ENCODE measurements around the gene ACTMAP.
A peak's percentile ranks its signal among the peaks of the same experiment; 100 is the strongest.
"Not testable (repeated sequence)": the region's sequence is repeated elsewhere in the genome, so short reads cannot be mapped to it uniquely, and the experiment has no call there.

The ACTMAP gene

DNA sequence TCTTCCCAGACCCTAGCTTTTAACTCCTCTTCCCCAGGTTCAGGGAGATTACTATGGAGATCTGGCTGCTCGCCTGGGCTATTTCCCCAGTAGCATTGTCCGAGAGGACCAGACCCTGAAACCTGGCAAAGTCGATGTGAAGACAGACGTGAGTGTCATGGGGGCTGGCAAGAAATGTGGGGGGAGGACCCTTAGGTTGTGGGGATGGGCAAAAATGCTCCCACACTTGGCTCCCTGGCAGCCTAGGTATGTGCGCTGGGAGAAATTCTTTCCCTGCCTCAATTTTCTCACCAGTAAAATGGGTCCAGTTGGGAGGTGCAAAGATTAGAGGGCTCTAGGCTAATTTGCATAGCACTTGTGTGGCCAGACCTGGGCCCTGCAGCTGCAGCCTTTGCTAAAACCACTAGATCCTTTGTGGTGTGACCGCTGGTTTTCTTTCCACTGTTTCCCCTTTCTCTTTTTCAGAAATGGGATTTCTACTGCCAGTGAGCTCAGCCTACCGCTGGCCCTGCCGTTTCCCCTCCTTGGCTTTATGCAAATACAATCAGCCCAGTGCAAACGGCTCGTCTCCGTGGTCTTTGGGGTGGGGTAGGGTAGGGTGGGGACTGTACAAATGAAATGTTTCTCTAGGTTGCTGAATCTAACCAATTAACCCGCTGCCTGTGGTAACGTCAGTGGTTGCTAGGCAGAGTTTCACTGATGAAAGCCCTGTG is 26.8 kb upstream of the ACTMAP start:
- DNase-seq (ENCODE audit: low read depth in 2 of 3, low spot score in 2 of 3): peak; percentile 66 to 75 (median 72)

DNA sequence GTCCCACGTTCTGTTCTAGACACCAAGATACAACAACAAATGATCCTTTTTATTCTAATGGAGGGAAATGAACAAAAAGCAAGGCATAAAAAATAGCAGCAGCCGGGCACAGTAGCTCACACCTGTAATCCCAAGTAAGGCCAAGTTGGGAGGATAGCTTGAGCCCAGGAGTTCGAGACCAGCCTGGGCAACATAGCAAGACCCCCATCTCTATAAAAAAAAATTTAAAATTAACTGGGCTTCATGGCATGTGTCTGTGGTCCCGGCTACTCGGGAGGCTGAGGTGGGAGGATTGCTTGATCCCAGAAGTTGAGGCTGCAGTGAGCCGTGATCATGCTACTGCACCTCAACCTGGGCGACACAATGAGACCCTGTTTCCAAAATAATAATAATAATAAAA is 26.1 kb upstream of the ACTMAP start:
- no peak for DNase-seq (ENCODE audit: low read depth in 2 of 3, low spot score in 2 of 3)

DNA sequence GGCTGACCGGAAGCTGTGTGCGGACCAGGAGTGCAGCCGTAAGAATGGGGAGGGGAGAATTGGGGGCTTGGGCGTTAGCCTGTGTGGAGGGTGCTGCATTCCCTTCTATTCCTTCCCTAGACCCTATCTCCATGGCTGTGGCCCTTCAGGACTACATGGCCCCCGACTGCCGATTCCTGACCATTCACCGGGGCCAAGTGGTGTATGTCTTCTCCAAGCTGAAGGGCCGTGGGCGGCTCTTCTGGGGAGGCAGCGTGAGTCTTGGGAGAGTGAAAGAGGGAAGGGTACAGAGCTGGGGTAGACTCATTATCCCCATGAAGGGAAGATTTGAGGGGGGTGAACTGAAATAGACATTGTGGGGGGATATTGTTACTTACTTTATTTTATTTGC is 25.4 kb upstream of the ACTMAP start:
- no peak for DNase-seq (ENCODE audit: low read depth in 2 of 3, low spot score in 2 of 3)

DNA sequence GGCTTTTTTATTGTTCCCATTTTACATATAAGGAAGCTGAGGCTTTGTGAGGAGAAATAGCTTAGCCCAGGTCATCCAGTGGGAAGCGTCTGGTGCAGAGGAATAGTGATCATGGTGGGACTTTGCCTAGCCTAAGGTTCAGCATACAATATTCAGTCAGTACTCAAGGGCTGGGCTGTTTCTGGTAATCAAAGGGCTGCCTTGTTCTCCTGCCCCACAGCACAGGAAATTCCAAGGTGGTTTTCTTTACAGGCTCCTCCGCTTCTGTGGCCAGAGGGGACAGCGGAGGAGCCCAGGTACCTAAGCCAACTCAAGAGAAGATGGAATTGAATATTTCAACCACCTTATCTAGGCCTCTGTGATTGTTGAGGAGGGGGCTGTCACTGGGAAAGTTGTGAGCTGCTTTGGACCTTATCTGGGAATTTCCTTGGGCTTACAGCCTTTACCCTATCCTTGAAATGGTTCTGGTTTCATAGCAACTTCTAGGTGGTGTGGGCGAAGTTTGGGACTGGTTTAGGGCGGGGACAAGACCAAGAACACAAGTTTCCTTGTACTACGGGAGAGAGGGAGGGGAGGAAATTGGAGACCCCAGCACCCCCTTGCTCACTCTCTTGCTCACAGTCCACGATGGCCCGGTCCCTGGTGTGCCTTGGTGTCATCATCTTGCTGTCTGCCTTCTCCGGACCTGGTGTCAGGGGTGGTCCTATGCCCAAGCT is 24.8 kb upstream of the ACTMAP start, which contains the start of gene MIA:
TSS of gene MIA (plus strand) at position 606 of the 716 bp plus-strand sequence. CDS start at position 628, 22 bp downstream.
- no peak for DNase-seq (ENCODE audit: low read depth in 2 of 3, low spot score in 2 of 3)

DNA sequence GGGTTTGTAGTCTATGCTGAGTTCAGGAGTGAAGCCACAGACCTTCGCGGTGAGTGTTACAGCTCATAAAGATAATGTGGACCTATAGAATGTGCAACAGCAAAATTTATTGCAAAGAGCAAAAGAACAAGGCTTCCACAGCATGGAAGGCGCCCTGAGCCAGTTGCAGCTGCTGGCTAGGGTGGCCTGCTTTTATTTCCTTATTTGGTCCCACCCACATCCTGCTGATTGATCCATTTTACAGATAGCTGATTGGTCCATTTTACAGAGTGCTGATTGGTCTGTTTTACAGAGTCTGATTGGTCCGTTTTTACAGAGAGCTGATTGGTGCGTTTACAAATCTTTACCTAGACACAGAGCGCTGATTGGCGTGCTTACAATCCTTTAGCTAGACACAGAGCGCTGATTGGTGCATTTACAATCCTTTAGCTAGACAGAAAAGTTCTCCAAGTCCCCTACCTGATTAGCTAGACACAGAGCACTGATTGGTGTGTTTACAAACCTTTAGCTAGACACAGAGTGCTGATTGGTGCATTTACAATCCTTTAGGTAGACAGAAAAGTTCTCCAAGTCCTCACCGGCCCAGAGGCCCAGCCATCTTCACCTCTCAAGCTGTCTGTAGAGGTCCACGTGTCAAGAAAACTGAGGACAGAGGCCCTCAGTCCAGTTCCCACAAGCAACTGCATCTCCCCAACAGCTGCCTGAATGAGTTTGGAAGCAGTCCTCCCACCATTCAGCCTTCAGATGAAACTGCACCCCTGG is 21.0 kb upstream of the ACTMAP start:
- DNase-seq (ENCODE audit: low read depth in 2 of 3, low spot score in 2 of 3): not testable (repeated sequence)

DNA sequence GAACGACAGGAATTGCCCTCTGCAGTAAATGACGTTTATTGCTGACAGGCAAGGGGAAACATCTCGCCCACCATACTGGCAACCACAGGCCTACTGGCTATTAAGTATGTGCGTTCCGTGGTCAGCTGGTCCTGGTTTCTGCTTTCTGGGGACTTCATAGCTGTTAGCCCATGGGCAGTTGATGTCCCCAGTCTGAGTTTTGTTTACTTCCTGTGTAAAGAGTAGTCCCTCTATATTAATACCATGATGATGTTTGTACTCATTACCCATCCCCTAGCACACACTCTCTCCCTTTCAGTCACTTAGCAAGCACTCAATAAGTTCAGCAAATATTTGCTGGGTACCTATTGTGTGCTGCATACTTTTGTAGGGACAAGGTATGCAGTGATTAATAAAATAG is 18.6 kb upstream of the ACTMAP start:
- DNase-seq (ENCODE audit: low read depth in 2 of 3, low spot score in 2 of 3): no peak

DNA sequence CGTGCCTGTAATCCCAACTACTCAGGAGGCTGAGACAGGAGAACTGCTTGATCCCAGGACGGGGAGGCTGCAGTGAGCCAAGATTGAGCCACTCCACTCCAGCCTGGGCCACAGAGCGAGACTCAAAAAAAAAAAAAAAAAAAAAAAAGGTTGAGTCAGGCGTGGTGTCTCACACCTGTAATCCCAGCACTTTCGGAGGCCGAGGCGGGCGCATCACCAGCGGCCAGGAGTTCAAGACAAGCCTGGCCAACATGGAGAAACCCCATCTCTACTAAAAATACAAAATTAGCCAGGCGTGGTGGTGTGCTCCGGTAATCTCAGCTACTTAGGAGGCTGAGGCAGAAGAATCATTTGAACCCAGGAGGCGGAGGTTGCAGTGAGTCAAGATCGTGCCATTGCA is 16.1 kb upstream of the ACTMAP start:
- not testable (repeated sequence) for DNase-seq (ENCODE audit: low read depth in 2 of 3, low spot score in 2 of 3)

DNA sequence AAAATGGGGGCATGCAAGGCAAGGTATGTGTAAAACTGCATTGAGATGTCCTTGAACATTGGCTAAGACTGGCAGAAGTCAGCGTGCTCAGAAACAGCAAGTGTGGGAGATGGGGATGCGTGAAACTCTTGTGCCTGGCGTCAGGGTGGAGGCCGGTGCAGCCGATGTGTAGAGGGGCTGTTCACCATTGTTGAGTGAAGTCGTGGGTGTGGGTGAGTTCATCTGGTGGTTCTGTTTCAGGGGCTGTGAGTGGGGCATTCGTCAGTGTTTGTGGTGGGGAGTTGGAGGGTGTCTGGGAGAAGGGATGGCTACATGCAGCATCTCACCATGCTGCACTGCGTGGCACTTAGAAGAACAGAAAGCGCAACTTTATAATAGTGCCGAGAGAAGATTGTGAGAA is 13.7 kb upstream of the ACTMAP start:
- no peak for DNase-seq (ENCODE audit: low read depth in 2 of 3, low spot score in 2 of 3)

DNA sequence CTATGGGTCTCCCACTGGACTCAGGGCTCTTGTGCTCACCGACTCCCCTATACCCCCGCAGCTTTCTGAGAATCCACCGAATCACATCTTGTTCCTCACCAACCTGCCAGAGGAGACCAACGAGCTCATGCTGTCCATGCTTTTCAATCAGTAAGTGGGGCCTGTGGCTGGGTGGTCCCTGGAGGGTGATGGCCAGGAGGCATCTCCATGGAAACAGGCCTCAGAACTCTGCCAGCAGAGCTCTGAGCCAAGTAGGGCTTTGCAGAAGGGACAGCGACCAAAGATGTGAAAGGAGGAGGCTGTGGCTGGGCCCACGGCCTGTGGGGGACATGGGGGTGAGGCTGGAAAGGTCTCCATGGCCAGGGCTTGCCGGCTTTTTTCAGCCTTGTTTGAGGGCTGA is 13.2 kb upstream of the ACTMAP start:
- no peak for DNase-seq (ENCODE audit: low read depth in 2 of 3, low spot score in 2 of 3)

DNA sequence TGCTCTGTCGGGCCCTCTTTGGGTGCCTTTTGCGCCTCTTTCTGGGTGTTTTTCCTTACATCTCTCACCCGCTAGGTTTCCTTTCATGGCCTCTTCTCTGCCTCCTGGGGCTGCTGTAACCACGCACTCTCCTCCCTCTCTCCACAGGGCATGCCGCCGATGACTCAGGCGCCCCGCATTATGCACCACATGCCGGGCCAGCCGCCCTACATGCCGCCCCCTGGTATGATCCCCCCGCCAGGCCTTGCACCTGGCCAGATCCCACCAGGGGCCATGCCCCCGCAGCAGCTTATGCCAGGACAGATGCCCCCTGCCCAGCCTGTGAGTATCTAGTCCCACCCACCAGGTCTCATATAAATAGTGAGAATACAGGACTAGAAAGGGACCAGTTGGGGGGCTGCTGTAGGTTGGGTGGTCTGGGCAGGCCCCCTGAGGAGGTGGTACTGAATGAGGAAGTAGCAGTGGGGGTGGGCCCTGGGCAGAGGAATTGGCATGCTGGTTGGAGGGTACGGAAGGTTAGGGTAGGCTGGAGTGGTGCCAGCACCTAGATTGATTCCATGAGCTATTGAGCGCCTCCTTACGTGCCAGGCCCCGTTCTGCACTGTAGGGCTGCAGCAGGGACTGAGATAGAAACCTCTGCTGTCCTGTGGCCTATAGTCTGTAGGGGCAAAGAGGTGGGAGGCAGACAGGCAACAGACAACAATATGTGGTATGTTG is 12.6 kb upstream of the ACTMAP start:
- DNase-seq (ENCODE audit: low read depth in 2 of 3, low spot score in 2 of 3): no peak

DNA sequence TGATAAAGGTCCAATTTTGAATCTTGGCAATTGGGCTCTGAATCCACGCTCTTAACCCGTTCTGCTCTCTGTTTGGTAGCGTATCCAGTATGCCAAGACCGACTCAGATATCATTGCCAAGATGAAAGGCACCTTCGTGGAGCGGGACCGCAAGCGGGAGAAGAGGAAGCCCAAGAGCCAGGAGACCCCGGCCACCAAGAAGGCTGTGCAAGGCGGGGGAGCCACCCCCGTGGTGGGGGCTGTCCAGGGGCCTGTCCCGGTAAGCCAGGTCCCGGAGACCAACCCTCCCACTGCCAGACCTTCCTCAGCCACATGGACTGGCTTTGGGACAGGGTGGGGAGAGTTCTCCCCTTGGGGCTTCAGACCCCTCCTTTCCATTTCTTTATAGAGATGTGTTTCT is 9.1 kb upstream of the ACTMAP start:
- DNase-seq (ENCODE audit: low read depth in 2 of 3, low spot score in 2 of 3): no peak

DNA sequence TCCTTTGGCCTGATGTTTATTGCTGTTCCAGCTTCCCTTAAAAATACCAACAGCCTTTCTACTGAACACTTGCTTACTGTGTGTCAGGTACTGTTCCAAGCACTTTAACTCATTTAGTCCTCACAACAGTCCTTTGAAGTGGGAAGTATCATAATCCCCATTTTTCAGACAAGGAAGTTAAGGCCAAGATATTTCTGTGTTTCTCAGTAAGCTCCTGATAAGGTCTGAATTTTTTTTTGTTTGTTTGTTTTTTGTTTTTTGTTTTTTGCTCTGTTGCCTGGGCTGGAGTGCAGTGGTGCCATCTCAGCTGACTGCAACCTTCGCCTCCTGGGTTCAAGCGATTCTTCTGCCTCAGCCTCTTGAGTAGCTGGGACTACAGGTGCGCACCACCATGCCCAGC is 8.2 kb upstream of the ACTMAP start:
- no peak for DNase-seq (ENCODE audit: low read depth in 2 of 3, low spot score in 2 of 3)

DNA sequence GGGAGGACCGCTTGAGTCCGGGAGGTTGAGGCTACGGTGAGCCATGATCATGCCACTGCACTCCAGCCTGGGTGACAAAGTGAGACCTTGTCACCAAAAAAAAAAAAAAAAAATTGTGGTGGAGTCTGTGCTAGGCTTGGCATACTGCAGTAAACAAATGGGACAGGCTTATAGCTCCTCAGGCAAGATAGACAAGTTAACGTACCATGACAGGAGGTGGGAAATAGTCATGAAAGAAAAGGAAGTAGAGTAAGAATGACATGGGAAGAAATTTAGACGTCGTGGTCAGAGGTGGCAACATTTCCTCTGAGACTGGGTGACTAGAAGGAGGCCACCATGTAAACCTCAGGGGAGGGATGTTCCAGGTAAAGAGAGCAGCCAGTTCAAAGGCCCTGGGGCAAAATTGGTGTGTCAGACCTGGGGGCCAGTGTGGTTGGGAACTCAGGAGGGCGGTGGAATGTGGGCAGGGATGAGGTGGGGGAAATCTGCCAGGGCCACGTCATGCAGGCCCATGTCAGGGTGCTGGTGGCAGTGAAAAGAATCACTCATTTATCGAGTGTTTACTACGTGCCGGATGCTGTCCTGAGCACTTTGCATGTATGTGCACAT is 6.3 kb upstream of the ACTMAP start:
- no peak for DNase-seq (ENCODE audit: low read depth in 2 of 3, low spot score in 2 of 3)

DNA sequence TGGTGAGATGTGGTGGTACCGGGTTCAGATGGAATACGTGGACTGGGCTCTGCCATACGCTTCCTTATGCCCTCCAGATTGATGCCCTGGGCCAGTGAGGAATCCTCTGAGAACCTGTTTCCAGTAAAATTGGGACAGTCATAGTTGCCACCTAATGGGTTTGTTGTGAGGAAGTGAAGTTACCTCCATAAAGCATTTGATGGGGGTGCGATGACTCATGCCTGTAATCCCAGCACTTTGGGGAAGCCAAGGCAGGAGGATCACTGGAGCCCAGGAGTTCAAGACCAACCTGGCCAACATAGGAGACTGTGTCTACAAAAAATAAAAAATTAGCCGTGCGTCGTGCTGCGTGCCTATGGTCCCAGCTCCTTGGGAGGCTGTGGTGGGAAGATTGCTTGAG is 5.5 kb upstream of the ACTMAP start:
- DNase-seq (ENCODE audit: low read depth in 2 of 3, low spot score in 2 of 3): no peak

DNA sequence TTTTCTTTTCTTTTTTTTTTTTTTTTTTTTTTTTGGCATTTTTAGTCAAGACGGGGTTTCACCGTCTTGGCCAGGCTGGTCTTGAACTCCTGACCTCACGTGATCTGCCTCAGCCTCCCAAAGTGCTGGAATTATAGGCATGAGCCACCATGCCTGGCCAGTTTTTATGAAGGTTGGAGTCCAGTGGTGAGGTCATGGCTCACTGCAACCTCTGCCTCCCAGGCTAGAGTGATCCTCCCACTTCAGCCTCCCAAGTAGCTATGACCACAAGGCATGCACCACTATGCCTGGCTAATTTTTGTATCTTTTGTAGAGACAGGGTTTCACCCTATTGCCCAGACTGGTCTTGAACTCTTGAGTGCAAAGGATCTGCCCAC is 5.0 kb upstream of the ACTMAP start:
- no peak for DNase-seq (ENCODE audit: low read depth in 2 of 3, low spot score in 2 of 3)

DNA sequence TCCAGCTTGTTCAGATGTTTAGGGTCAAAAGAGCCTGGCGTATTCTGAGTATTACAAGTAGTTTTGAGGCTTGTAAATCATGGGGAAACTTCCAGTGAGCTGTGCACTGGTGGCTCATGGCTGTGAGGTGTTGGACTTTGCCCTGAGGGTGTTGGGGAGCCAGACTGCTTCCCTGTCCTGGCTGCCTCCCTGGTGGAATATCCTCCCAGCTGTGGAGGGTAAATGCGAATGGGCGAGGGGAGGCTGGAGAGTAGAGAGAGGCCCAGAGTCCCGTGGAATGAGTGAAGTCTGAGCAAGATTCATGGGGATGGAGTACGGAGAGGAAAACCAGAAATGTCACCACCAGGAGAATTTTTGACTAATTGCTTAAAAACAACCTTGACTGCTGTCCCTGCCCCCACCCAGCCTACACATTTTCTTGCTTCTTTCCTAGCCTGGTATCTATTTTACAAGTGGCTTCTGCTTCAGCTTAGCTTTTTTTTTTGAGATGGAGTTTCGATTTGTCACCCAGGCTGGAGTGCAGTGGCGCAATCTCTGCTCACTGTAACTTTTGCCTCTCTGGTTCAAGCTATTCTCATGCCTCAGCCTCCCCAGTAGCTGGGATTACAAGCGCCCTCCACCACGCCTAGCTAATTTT is 4.5 kb upstream of the ACTMAP start:
- no peak for DNase-seq (ENCODE audit: low read depth in 2 of 3, low spot score in 2 of 3)

DNA sequence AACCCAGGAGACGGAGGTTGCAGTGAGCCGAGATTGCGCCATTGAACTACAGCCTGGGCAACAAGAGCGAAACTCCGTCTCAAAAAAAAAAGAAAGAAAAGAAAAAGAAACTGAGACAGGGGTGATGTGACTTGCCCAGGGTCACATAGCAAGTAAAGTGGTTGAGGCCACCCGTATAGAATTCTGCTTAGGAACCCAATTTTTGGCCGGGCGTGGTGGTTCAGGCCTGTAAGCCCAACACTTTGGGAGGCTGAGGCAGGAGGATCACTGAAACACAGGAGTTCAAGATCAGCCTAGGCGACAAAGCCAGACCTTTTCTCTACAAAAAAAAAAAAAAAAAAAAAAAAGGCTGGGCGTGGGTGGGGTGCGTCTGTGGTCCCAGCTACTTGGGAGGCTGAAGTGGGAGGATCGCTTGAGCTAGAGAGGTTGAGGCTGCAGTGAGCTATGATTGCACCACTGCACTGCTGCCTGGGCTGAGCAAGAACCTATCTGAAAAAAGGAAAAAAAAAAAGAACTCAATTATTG is 2.0 kb upstream of the ACTMAP start:
- DNase-seq (ENCODE audit: low read depth in 2 of 3, low spot score in 2 of 3): no peak

DNA sequence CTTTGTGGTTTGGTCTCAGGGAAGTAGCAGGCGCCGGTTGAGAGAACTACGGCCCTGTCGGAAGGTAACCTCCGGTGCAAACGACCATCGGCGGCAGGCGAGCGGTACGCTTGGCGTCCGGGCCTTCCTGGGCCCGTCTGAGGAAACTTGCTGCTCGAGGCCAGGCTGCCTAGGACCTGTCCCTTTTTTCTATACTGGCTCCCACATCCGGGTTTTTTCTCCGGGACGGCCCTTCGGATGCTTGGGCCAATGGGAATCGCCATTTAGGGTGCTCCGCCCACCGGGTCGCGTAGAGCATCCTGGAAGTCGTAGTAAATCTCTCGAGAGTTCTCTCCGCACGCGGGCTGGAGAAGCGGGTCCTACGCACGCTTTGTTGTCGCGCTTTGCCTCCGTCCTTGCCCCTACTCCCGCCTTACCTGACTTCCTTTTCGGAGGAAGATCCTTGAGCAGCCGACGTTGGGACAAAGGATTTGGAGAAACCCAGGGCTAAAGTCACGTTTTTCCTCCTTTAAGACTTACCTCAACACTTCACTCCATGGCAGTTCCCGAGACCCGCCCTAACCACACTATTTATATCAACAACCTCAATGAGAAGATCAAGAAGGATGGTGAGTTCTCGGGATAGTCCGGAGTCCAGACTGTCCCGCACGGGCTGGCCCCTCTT is 729 bp upstream of the ACTMAP start, which contains the start of gene SNRPA:
TSS of gene SNRPA (plus strand) at position 330 of the 664 bp plus-strand sequence. CDS start at position 536, 206 bp downstream.
- DNase-seq (ENCODE audit: low read depth in 2 of 3, low spot score in 2 of 3): peak; percentile 88 to 94 (median 88)

DNA sequence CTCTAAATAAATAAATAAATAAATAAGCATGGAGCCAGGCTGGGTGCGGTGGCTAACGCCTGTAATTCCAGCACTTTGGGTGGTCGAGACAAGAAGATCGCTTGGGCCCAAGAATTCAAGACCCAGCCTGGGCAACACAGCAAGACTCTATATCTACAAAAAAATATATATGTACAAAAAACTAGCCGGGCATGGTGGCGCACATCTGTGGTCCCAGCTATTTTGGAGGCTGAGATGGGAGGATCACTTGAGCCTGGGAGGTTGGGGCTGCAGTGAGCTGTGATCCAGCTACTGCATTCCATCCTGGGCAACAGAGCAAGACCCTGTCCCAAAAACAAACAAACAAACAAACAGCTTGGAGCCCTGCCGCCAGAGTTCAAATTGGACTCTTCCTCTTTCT is 2.7 kb downstream of the ACTMAP start:
- no peak for DNase-seq (ENCODE audit: low read depth in 2 of 3, low spot score in 2 of 3)

DNA sequence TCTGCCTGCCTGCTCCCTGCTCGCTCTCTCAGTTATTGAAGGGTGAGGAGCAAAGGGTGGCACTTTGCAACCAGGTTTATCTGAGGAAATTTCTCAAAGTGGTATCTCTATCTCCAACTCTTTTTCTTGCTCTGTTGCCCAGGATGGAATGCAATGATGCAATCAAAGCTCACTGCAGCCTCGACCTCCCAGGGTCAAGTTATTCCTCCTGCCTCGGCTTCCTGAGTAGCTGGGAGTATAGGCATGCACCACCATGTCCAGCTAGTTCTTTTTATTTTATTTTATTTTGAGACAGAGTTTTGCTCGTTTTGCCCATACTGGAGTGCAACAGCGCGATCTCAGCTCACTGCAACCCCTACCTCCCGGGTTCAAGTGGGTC is 4.9 kb downstream of the ACTMAP start:
- no peak for DNase-seq (ENCODE audit: low read depth in 2 of 3, low spot score in 2 of 3)
